ENCODE measurements around the gene EHBP1.

EHBP1 gene

GRCh38 chr2:62919041-62919440 is 213.5 kb downstream of the EHBP1 start:
- ChIA-PET POLR2A (no interaction called here), CTCF (no interaction called here)
- no peak for DNase-seq (ENCODE audit: low read depth, low spot score)
- TF ChIP-seq, protein P1, sequence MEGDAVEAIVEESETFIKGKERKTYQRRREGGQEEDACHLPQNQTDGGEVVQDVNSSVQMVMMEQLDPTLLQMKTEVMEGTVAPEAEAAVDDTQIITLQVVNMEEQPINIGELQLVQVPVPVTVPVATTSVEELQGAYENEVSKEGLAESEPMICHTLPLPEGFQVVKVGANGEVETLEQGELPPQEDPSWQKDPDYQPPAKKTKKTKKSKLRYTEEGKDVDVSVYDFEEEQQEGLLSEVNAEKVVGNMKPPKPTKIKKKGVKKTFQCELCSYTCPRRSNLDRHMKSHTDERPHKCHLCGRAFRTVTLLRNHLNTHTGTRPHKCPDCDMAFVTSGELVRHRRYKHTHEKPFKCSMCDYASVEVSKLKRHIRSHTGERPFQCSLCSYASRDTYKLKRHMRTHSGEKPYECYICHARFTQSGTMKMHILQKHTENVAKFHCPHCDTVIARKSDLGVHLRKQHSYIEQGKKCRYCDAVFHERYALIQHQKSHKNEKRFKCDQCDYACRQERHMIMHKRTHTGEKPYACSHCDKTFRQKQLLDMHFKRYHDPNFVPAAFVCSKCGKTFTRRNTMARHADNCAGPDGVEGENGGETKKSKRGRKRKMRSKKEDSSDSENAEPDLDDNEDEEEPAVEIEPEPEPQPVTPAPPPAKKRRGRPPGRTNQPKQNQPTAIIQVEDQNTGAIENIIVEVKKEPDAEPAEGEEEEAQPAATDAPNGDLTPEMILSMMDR (IDR thresholded peaks at IDR 0.05; ENCODE audit: insufficient read depth, low read length, missing control alignments): no peak
- H3K4me3 ChIP-seq (ENCODE audit: low read depth, low read length): no peak overlapping the region

DNA sequence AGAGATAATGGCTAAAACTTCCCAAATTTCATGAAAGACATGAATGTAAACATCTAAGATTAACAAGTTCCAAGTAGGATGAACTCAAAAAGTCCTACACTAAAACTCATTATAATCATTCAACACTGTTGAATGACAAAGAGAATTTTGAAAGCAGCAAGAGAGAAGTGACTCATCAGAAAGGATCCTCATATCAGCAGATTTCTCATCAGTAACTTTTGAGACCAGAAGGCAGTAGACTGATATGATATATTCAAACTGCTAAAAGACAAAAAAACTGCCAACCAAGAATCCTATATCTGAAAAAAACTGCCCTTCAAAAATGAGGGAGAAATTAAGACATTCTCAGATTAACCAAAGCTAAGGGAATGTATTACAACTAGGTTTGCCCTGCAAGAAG is 214.6 kb downstream of the EHBP1 start:
- ChIA-PET POLR2A (no interaction called here), CTCF (interaction anchor here (1.5 kb wide), 1 partner anchor 18 kb away, joined by 3 read pairs; no protein-coding TSS in a partner anchor)
- DNase-seq (ENCODE audit: low read depth, low spot score): no peak
- TF ChIP-seq, protein P1 (IDR thresholded peaks at IDR 0.05; ENCODE audit: insufficient read depth, low read length, missing control alignments): no peak
- no peak overlapping the region for H3K4me3 ChIP-seq (ENCODE audit: low read depth, low read length)

- H3K4me3 ChIP-seq (ENCODE audit: low read depth, low read length): no peak overlapping the region
- TF ChIP-seq, protein P1 (IDR thresholded peaks at IDR 0.05; ENCODE audit: insufficient read depth, low read length, missing control alignments): no peak
- ChIA-PET CTCF (no interaction called here), POLR2A (no interaction called here)
- DNase-seq (ENCODE audit: low read depth, low spot score): no peak
Observed at GRCh38 chr2:62923242-62923641, 217.7 kb downstream of the EHBP1 start.

DNA sequence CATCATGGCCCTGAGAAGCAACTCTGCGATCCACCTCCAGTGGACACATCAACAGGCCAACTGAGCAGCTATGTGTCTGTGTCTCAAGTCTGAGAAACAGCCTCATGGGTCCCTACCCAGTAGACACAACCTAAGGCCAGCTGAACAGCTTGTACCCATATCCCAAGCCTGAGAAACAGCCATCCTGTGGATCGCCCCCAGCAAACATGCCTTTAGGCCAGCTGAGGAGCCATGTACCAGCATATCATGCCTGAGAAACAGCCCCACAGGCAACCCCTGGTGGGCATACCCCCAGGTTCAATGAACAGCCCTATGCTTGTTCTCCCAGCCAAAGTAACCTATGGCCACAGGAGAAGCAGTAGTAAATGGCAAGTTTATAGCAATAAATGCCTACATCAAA is 218.4 kb downstream of the EHBP1 start:
- POLR2A ChIA-PET: no interaction called here
- CTCF ChIA-PET: no interaction called here
- H3K4me3 ChIP-seq (ENCODE audit: low read depth, low read length): no peak overlapping the region
- DNase-seq (ENCODE audit: low read depth, low spot score): no peak
- TF ChIP-seq, protein P1 (IDR thresholded peaks at IDR 0.05; ENCODE audit: insufficient read depth, low read length, missing control alignments): no peak

- TF ChIP-seq, protein P1 (IDR thresholded peaks at IDR 0.05; ENCODE audit: insufficient read depth, low read length, missing control alignments): no peak
- DNase-seq (ENCODE audit: low read depth, low spot score): no peak
- ChIA-PET POLR2A (no interaction called here), CTCF (no interaction called here)
- no peak overlapping the region for H3K4me3 ChIP-seq (ENCODE audit: low read depth, low read length)
Observed at GRCh38 chr2:62928015-62928414, 222.5 kb downstream of the EHBP1 start.

- ChIA-PET CTCF (no interaction called here), POLR2A (no interaction called here)
- TF ChIP-seq, protein P1 (IDR thresholded peaks at IDR 0.05; ENCODE audit: insufficient read depth, low read length, missing control alignments): no peak
- no peak overlapping the region for H3K4me3 ChIP-seq (ENCODE audit: low read depth, low read length)
- no peak for DNase-seq (ENCODE audit: low read depth, low spot score)
Observed at GRCh38 chr2:62931536-62931935, 226.0 kb downstream of the EHBP1 start.

Measured in AG04449 (cell line).